ENCODE data around the gene GPC3. TPM values are rescaled to one million over a fixed set of nuclear protein-coding genes. Genes with fewer than 3 reads are reported as not detected.
"Not testable (repeated sequence)": the region's sequence is repeated elsewhere in the genome, so short reads cannot be mapped to it uniquely, and the experiment has no call there.

The GPC3 gene
- total and polyA plus RNA-seq, 2 experiments from 2014 or later, result 36.8 to 60.1 TPM

DNA sequence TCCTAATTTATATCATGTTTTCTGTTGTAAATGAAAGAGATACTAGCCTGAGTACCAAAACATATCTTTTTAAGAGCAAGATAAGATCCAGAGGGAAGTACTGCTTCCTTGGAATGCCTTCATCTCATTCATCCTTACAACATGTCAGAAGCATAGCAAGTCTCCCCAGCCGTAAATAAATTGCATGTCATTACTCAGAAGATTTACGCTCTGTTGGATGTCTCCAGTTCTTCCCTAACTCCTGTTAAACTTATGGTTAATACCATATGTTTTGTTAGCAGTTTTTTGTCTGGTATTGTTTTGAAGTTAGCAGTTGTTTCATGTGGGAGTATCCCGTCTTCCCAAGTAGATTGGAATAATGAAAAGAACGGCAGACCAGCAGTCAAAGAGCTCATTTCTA lies 7.5 kb upstream of the GPC3 start (continued):
- TF ChIP-seq ZNF114 (CRISPR knock-in tag; IDR thresholded peaks at IDR 0.05) (no peak), POLR2AphosphoS5 (IDR thresholded peaks at IDR 0.05; ENCODE audit: low read depth) (no peak)
- TF ChIP-seq, protein P1, sequence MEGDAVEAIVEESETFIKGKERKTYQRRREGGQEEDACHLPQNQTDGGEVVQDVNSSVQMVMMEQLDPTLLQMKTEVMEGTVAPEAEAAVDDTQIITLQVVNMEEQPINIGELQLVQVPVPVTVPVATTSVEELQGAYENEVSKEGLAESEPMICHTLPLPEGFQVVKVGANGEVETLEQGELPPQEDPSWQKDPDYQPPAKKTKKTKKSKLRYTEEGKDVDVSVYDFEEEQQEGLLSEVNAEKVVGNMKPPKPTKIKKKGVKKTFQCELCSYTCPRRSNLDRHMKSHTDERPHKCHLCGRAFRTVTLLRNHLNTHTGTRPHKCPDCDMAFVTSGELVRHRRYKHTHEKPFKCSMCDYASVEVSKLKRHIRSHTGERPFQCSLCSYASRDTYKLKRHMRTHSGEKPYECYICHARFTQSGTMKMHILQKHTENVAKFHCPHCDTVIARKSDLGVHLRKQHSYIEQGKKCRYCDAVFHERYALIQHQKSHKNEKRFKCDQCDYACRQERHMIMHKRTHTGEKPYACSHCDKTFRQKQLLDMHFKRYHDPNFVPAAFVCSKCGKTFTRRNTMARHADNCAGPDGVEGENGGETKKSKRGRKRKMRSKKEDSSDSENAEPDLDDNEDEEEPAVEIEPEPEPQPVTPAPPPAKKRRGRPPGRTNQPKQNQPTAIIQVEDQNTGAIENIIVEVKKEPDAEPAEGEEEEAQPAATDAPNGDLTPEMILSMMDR (conservative IDR thresholded peaks at IDR 0.05; ENCODE audit: low read depth in 2 of 2), result no peak
- TF ChIP-seq, protein P2, sequence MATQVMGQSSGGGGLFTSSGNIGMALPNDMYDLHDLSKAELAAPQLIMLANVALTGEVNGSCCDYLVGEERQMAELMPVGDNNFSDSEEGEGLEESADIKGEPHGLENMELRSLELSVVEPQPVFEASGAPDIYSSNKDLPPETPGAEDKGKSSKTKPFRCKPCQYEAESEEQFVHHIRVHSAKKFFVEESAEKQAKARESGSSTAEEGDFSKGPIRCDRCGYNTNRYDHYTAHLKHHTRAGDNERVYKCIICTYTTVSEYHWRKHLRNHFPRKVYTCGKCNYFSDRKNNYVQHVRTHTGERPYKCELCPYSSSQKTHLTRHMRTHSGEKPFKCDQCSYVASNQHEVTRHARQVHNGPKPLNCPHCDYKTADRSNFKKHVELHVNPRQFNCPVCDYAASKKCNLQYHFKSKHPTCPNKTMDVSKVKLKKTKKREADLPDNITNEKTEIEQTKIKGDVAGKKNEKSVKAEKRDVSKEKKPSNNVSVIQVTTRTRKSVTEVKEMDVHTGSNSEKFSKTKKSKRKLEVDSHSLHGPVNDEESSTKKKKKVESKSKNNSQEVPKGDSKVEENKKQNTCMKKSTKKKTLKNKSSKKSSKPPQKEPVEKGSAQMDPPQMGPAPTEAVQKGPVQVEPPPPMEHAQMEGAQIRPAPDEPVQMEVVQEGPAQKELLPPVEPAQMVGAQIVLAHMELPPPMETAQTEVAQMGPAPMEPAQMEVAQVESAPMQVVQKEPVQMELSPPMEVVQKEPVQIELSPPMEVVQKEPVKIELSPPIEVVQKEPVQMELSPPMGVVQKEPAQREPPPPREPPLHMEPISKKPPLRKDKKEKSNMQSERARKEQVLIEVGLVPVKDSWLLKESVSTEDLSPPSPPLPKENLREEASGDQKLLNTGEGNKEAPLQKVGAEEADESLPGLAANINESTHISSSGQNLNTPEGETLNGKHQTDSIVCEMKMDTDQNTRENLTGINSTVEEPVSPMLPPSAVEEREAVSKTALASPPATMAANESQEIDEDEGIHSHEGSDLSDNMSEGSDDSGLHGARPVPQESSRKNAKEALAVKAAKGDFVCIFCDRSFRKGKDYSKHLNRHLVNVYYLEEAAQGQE (IDR thresholded peaks at IDR 0.05; ENCODE audit: unreplicated experiment), result no peak

DNA sequence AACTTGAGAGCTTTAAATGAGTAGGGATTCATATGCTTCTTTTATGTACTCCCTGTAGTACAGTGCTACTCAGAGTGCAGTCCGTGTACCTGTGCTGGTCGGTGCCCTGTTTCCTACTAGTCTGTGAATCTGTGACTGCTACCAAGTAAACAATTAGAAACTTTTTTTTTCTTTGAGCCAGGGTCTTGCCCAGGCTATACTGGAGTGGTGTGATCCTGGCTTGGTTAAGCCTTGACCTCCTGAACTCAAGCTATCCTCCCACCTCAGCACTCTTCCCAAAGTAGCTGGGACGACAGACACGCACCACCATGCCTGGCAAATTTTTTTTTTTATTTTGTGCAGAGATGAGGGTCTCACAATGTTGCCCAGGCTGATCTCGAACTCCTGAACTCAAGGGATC lies 6.4 kb upstream of the GPC3 start:
- Mint-ChIP-seq H3K27ac (no peak overlapping the region), H3K27me3 (ENCODE audit: insufficient read depth, low read depth, poor library complexity) (no peaks in the 10 kb centered on the region), H3K4me3 (no peak overlapping the region), H3K4me1 (peaks cover 19% of the 10 kb centered on the region), H3K9me3 (no peaks in the 10 kb centered on the region), H3K36me3 (ENCODE audit: low read depth) (no peaks in the 10 kb centered on the region; the same call in 2 of the 3 replicates)
- Histone ChIP-seq H2AFZ (no peak overlapping the region), H3K27ac (ENCODE audit: low read depth) (no peak overlapping the region), H3K36me3 (ENCODE audit: insufficient read depth) (no peaks in the 10 kb centered on the region), H3K4me2 (no peak overlapping the region), H3K9me2 (ENCODE audit: insufficient read depth) (no peaks in the 10 kb centered on the region), H3K79me2 (replicated peaks; ENCODE audit: insufficient read depth) (no peaks in the 10 kb centered on the region), H3K4me3 (no peak overlapping the region), H3K27me3 (ENCODE audit: insufficient read depth) (no peaks in the 10 kb centered on the region), H3K4me1 (ENCODE audit: insufficient read depth) (peaks cover 7% of the 10 kb centered on the region; the same call in 1 of the 2 replicates), H3F3A (replicated peaks; ENCODE audit: low read depth) (no peaks in the 10 kb centered on the region), H4K20me1 (replicated peaks; ENCODE audit: insufficient read depth) (no peaks in the 10 kb centered on the region)
- TF ChIP-seq, protein P2 (IDR thresholded peaks at IDR 0.05; ENCODE audit: unreplicated experiment), result no peak
- no peak for TF ChIP-seq STAT1 (IDR thresholded peaks at IDR 0.05; ENCODE audit: unreplicated experiment)
- TF ChIP-seq ZNF114 (CRISPR knock-in tag; IDR thresholded peaks at IDR 0.05), result no peak
- TF ChIP-seq EZH2 (IDR thresholded peaks at IDR 0.05; ENCODE audit: low read depth, unreplicated experiment), result no peak
- TF ChIP-seq, protein P3, sequence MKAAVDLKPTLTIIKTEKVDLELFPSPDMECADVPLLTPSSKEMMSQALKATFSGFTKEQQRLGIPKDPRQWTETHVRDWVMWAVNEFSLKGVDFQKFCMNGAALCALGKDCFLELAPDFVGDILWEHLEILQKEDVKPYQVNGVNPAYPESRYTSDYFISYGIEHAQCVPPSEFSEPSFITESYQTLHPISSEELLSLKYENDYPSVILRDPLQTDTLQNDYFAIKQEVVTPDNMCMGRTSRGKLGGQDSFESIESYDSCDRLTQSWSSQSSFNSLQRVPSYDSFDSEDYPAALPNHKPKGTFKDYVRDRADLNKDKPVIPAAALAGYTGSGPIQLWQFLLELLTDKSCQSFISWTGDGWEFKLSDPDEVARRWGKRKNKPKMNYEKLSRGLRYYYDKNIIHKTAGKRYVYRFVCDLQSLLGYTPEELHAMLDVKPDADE (IDR thresholded peaks at IDR 0.05), result no peak
- TF ChIP-seq POLR2AphosphoS5 (IDR thresholded peaks at IDR 0.05; ENCODE audit: low read depth), result no peak
- TF ChIP-seq CREB1 (CRISPR knock-in tag; IDR thresholded peaks at IDR 0.05; ENCODE audit: low read depth), result no peak
- ATAC-seq (no peak), DNase-seq (ENCODE audit: low spot score) (no peak)

DNA sequence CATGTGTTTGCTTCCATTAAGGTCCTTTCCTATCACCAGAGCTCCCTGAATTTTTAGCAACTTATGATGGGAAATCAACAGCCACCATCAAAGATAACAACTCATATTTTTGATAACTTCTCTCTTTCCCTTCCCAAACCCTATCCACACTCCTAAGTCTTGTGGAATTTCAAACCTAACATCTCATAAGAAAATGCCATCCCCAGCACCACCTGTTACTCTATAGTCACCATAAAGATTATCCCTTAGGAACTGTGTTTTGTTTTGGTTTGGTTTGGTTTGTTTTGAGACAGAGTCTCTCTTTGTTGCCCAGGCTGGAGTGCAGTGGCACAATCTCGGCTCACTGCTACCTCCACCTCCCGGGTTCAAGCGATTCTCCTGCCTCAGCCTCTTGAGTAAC lies 5.7 kb upstream of the GPC3 start:
- H3K4me3 ChIP-seq; H2AFZ ChIP-seq; H3K9me2 ChIP-seq (ENCODE audit: insufficient read depth); H3K4me3 Mint-ChIP-seq; H3K27me3 Mint-ChIP-seq (ENCODE audit: insufficient read depth, low read depth, poor library complexity); H3F3A ChIP-seq (replicated peaks; ENCODE audit: low read depth); ATAC-seq; H4K20me1 ChIP-seq (replicated peaks; ENCODE audit: insufficient read depth); H3K4me2 ChIP-seq; H3K36me3 Mint-ChIP-seq (ENCODE audit: low read depth); H3K27me3 ChIP-seq (ENCODE audit: insufficient read depth); H3K4me1 ChIP-seq (ENCODE audit: insufficient read depth); DNase-seq (ENCODE audit: low spot score); H3K27ac ChIP-seq (ENCODE audit: low read depth); H3K9me3 Mint-ChIP-seq; H3K27ac Mint-ChIP-seq; H3K79me2 ChIP-seq (replicated peaks; ENCODE audit: insufficient read depth); H3K36me3 ChIP-seq (ENCODE audit: insufficient read depth): not testable (repeated sequence)
- H3K4me1 Mint-ChIP-seq, result peaks cover 19% of the 10 kb centered on the region

Measured in GM23338 (cell line).